ENCODE results near the gene S100A10. TPM values are rescaled to one million over a fixed set of nuclear protein-coding genes. Genes with fewer than 3 reads are reported as not detected.

Gene S100A10
- 100 to 1,000 TPM; 127 to 351 (median 161) TPM for total RNA-seq

GRCh38 chr1:151993734-151994496 lies at the start of gene S100A10:
Gene S100A10 (minus strand): TSS chr1:151993859. CDS start chr1:151986230, 7,629 bp downstream.
- no peak for TF ChIP-seq CTCF (IDR thresholded peaks at IDR 0.05)
- no peak for DNase-seq (ENCODE audit: low spot score)
- ATAC-seq (ENCODE audit: low FRiP score): peak; percentile 56

- no peak for ATAC-seq (ENCODE audit: low FRiP score)
- DNase-seq (ENCODE audit: low spot score): no peak
- TF ChIP-seq CTCF (IDR thresholded peaks at IDR 0.05): no peak
Observed at GRCh38 chr1:152042030-152042429, 48.4 kb upstream of the S100A10 start.

GRCh38 chr1:152039886-152040285 lies 46.2 kb upstream of the S100A10 start:
- ATAC-seq (ENCODE audit: low FRiP score) (no peak), DNase-seq (ENCODE audit: low spot score) (no peak)
- no peak for TF ChIP-seq CTCF (IDR thresholded peaks at IDR 0.05)

- DNase-seq (ENCODE audit: low spot score) (no peak), ATAC-seq (ENCODE audit: low FRiP score) (no peak)
- no peak for TF ChIP-seq CTCF (IDR thresholded peaks at IDR 0.05)
Observed at GRCh38 chr1:152039461-152039860, 45.8 kb upstream of the S100A10 start.

- DNase-seq (ENCODE audit: low spot score) (no peak), ATAC-seq (ENCODE audit: low FRiP score) (no peak)
- no peak for TF ChIP-seq CTCF (IDR thresholded peaks at IDR 0.05)
Observed at GRCh38 chr1:152038871-152039270, 45.2 kb upstream of the S100A10 start.

GRCh38 chr1:152036267-152037216 lies 42.9 kb upstream of the S100A10 start, which contains the start of gene S100A11:
Gene S100A11 (minus strand): TSS chr1:152037004. CDS start chr1:152036915, 89 bp downstream.
- peak; percentile 95 for ATAC-seq (ENCODE audit: low FRiP score)
- no peak for TF ChIP-seq CTCF (IDR thresholded peaks at IDR 0.05)
- peak; percentile 78 for DNase-seq (ENCODE audit: low spot score)
